Cerebellar nuclear complex (tissue), 1 donor: Measurements from ENCODE around the gene ZBTB8OS.

Experiments
- DNase-seq, 2 experiments: peaks; one replicate each; lab custom pipeline; 2025; lab: John Stamatoyannopoulos, UW

ZBTB8OS gene

GRCh38 chr1:32611859-32612188 is 38.5 kb downstream of the ZBTB8OS start:
- no peak for DNase-seq

GRCh38 chr1:32609180-32609579 is 41.2 kb downstream of the ZBTB8OS start:
- no peak for DNase-seq

GRCh38 chr1:32606565-32607371 is 43.6 kb downstream of the ZBTB8OS start:
- DNase-seq, result no peak

- no peak for DNase-seq
Measured at GRCh38 chr1:32605711-32606424, 44.5 kb downstream of the ZBTB8OS start.

GRCh38 chr1:32600034-32600433 is 50.3 kb downstream of the ZBTB8OS start:
- no peak for DNase-seq

GRCh38 chr1:32592943-32593342 is 57.4 kb downstream of the ZBTB8OS start:
- DNase-seq, result no peak

DNA sequence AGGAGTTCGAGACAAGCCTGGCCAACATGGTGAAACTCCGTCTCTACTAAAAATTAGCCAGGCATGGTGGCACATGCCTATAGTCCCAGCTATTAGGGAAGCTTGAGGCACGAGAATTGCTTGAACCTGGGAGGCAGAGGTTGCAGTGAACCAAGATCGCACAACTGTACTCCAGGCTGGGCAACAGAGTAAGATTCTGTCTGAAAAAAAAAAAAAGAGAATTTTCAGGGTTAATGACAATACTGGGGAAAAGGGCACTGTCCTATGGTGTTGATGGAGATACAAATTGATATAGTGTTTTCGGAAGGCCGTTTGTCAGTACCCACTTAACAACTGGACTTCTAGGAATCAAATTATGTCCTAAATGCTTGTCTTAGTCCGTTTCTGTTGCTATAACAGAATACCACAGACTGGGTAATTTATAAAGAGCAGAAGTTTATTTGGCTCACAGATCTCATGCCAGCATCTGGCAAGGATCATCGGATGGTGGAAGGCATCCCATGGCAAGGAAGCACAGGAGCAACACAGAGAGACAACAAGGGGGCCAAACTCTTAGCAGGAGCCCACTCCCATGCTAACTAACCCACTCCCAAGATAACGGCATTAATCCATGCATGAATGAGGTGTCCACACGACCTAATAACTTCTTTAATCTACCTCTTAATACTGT is 69.9 kb downstream of the ZBTB8OS start:
- no peak for DNase-seq
